VCaP (cell line): ENCODE measurements around the gene EPB41.
A peak's percentile ranks its signal among the peaks of the same experiment; 100 is the strongest.
"Not testable (repeated sequence)": the region's sequence is repeated elsewhere in the genome, so short reads cannot be mapped to it uniquely, and the experiment has no call there.

ENCODE experiments used
- H3K27ac ChIP-seq: fragments of 450-650 bp; 2 replicates; pipeline ENCODE4 v1.5.1; 2017
- CTCF ChIP-seq: fragments of 450-650 bp; conservative IDR thresholded peaks from 2 replicates; pipeline ENCODE4 v1.5.1; 2017; ENCODE audit warnings: mild to moderate bottlenecking, moderate library complexity

The EPB41 gene

DNA sequence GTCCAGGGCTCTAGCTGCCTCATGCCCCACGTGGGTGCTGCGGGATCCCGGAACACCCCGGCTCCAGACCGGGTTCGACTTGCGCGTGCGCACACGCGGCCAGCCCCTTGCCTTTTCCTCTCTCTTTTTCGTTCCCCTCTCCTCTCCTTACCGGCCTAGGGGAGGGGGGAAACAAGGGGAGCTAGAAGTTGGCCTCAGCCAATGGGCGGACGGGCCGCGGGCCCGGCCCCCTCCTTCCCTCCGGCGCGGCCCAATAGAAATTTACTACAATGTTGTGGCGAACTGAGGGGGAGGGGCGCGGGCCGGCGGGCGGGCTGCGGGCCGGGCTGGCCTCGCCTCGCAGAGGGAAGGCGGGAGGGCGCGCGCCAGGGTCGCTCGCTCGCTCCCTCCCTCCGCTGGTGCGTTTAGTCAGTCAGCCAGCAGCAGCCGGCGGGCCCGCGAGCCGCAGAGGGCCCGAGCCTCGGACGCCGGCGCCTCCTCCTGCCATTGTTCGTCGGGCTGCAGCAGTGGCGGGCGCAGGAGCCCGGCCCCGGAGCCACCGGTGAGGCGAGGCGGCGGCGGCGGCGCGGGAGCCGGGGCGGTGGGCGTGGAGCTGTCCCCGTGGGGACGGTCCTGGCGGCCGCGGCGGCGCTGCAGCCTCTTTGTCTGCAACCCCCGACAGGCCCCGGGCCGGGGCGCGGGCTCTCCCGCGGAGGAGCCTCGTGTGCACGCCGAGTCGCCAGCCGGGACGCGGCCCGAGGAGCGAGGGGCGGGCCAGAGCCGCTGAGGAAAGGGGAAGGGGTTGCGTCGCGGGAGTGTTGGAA is at the start of gene EPB41:
Gene EPB41 (plus strand): TSS at position 342 of the 803 bp plus-strand sequence. CDS start 72,869 bp downstream, outside the sequence.
- H3K27ac ChIP-seq = peak within 1 kb of the TSS; percentile 88
- TF ChIP-seq CTCF = no peak

- no peak for TF ChIP-seq CTCF
- no peak overlapping the region for H3K27ac ChIP-seq
Observed at GRCh38 chr1:28864695-28865094, 49.7 kb upstream of the EPB41 start.

GRCh38 chr1:28865997-28866650 is 48.2 kb upstream of the EPB41 start:
- no peak for TF ChIP-seq CTCF
- no peak overlapping the region for H3K27ac ChIP-seq

DNA sequence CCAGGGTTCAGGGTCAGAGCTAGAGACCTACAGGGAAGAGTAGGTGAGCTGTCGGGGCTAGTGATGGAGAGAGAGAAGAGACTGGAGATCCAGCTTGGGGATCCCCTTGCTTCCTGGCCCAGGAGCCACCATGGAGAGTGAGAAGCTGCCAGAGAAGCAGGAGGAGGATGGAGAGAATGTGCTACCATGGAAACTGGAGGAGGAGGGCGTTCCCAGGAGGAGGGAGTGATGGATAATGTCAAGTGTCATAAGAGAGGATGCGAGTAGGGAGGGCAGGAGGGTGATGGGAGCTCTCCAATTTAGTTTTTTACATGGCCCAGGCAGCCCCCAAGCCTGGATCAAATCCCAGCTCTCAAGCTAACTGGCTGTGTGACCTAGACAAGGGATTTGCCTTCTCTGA is 46.5 kb upstream of the EPB41 start:
- no peak overlapping the region for H3K27ac ChIP-seq
- TF ChIP-seq CTCF = no peak

- H3K27ac ChIP-seq = no peak overlapping the region
- no peak for TF ChIP-seq CTCF
Observed at GRCh38 chr1:28869952-28870351, 44.4 kb upstream of the EPB41 start.

DNA sequence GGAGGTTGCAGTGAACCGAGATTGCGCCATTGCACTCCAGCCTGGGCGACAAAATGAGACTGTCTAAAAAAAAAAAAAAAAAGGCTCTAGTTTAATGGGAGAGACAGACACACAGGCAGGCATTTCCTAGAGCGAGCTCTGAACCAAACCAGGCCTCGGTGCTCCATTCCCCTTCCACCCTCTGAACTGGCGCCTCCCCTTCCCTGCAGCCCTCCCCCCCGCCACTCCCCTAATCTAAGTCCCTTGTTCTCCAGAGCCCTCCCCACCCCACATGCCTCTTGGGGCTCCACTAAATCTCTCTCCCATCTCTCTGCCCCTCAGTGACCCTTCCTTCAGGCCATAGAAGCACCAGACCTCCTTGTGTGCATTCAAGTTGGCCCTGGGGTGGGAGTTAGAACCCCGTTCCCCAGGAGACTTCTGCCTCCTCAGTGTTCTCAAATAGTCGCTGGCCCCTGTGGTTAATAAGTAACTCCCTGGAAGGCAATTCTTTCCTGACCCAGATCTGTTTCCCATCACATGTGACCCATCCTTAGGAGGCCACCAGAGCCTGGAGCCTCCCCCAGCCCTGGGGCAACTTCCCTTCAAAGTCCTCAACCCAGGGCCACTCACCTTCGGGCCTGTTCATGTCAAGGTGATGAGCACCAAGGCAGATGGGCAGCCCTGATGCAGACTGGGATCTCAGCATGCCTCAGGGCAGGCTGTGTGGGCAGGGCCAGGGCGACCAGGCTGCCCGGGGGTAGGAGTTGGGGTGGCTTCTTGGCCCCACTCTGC is 42.6 kb upstream of the EPB41 start:
- H3K27ac ChIP-seq = no peak overlapping the region
- TF ChIP-seq CTCF = no peak

DNA sequence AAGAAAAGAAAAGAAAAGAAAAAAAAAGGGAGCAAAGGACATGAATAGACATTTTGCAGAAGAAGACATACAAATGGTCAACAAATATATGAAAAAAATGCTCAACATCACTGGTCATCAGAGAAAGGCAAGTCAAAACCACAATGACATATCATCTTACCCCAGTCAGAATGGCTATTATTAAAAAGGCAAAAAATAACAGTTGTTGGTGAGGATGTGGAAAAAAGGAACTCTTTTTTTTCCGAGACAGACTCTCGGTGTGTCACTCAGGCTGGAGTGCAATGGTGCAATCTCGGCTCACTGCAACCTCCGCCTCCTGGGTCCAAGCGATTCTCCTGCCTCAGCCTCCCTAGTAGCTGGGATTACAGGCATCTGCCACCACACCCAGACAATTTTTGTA is 39.2 kb upstream of the EPB41 start:
- not testable (repeated sequence) for H3K27ac ChIP-seq
